Progenitor cell of endocrine pancreas (in vitro differentiated cells): ENCODE results near the gene DEFB131B. TPM values are rescaled to one million over a fixed set of nuclear protein-coding genes. Genes with fewer than 3 reads are reported as not detected.
A peak's percentile ranks its signal among the peaks of the same experiment; 100 is the strongest.

Source experiments
- DNase-seq: peaks from one replicate; pipeline ENCODE4 v3.0.0; 2021; ENCODE audit warnings: low spot score; ENCODE audit not compliant: unreplicated experiment
- H3K27ac Mint-ChIP-seq: 2 replicates; pipeline ENCODE4 v1.8.0; 2021; ENCODE audit warnings: mild to moderate bottlenecking, moderate library complexity, mixed read lengths
- H3K27me3 Mint-ChIP-seq: 2 replicates; pipeline ENCODE4 v1.8.0; 2021; ENCODE audit warnings: mixed read lengths
- H3K36me3 Mint-ChIP-seq: 2 replicates; pipeline ENCODE4 v1.8.0; 2022; ENCODE audit warnings: mixed read lengths; ENCODE audit not compliant: insufficient read depth
- H3K4me1 Mint-ChIP-seq: 2 replicates; pipeline ENCODE4 v1.8.0; 2021; ENCODE audit warnings: low read depth, mixed read lengths
- H3K4me3 Mint-ChIP-seq: 2 replicates; pipeline ENCODE4 v1.8.0; 2021; ENCODE audit warnings: low read depth, mild to moderate bottlenecking, moderate library complexity, mixed read lengths
- H3K9me3 Mint-ChIP-seq: 2 replicates; pipeline ENCODE4 v1.8.0; 2021; ENCODE audit warnings: low read depth, mixed read lengths
- total RNA-seq: library from RNA; stranded (reverse); gene quantifications from 2 replicates; pipeline ENCODE4 v1.2.1, GENCODE V29; 2021
- TF ChIP-seq, protein P1 (sequence below): fragments of 200-600 bp; sonication (generic); IDR thresholded peaks from one replicate; pipeline ENCODE4 v1.5.0; 2021; ENCODE audit warnings: antibody characterized with exemption, mild to moderate bottlenecking; ENCODE audit not compliant: unreplicated experiment

DEFB131B gene
- total RNA-seq, 1 donor from 2014 or later = not detected

DNA sequence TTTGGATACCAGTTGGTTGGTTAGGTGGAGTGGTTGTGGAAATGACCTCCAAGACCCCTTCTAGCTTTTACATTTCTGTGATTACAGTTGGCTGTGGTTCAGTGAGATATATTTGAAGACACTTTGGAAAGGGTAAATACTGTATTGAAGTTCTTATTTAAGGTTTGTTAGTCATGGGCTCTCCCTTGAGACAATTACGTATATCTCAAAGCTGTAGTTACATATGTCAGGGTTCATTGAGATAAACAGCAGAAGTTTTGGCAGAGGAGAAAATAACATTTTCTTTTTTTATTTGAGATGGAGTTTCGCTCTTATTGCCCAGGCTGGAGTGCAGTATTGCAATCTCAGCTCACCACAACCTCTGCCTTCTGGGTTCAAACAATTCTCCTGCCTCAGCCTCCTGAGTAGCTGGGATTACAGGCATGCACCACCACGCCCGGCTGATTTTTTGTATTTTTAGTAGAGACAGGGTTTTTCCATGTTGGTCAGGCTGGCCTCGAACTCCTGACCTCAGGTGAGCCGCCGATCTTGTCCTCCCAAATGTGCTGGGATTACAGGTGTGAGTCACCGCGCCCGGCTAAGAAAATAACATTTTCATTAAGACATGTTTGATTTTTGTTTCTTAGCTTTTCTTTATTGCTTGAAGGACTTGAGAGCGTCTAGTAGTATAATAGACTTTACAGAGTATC lies 52.4 kb downstream of the DEFB131B start:
- TF ChIP-seq, protein P1, sequence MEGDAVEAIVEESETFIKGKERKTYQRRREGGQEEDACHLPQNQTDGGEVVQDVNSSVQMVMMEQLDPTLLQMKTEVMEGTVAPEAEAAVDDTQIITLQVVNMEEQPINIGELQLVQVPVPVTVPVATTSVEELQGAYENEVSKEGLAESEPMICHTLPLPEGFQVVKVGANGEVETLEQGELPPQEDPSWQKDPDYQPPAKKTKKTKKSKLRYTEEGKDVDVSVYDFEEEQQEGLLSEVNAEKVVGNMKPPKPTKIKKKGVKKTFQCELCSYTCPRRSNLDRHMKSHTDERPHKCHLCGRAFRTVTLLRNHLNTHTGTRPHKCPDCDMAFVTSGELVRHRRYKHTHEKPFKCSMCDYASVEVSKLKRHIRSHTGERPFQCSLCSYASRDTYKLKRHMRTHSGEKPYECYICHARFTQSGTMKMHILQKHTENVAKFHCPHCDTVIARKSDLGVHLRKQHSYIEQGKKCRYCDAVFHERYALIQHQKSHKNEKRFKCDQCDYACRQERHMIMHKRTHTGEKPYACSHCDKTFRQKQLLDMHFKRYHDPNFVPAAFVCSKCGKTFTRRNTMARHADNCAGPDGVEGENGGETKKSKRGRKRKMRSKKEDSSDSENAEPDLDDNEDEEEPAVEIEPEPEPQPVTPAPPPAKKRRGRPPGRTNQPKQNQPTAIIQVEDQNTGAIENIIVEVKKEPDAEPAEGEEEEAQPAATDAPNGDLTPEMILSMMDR = no peak
- H3K4me1 Mint-ChIP-seq = peaks cover 22% of the 10 kb centered on the region
- no peak overlapping the region for H3K27ac Mint-ChIP-seq

DNA sequence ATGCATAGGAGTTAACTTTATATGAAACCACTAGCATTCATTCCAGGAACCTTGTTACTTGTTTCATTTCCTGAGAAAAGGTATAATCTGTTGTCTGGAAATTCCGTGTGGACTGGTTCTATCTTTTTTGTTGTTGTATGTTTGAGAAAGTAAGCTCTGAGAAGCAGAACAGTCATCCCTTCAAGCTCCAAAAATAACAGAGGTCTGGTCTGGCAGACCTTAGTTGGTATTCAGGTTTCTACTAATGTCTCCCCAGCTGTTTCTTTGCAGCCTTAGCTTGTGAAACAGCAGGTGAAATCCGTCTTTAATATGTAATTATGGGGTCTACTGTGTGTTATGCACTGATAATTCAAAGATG lies 53.0 kb downstream of the DEFB131B start:
- Mint-ChIP-seq H3K27me3 (no peaks in the 10 kb centered on the region), H3K9me3 (no peaks in the 10 kb centered on the region), H3K36me3 (no peaks in the 10 kb centered on the region), H3K4me3 (peak overlapping the region; percentile 97), H3K4me1 (peaks cover 22% of the 10 kb centered on the region), H3K27ac (no peak overlapping the region)
- DNase-seq = no peak
- TF ChIP-seq, protein P1 = no peak

More for the DNA sequence above, 52.4 kb downstream of the DEFB131B start:
- Mint-ChIP-seq H3K9me3 (no peaks in the 10 kb centered on the region), H3K4me3 (peak overlapping the region; percentile 97), H3K27me3 (no peaks in the 10 kb centered on the region), H3K36me3 (no peaks in the 10 kb centered on the region)
- no peak for DNase-seq

DNA sequence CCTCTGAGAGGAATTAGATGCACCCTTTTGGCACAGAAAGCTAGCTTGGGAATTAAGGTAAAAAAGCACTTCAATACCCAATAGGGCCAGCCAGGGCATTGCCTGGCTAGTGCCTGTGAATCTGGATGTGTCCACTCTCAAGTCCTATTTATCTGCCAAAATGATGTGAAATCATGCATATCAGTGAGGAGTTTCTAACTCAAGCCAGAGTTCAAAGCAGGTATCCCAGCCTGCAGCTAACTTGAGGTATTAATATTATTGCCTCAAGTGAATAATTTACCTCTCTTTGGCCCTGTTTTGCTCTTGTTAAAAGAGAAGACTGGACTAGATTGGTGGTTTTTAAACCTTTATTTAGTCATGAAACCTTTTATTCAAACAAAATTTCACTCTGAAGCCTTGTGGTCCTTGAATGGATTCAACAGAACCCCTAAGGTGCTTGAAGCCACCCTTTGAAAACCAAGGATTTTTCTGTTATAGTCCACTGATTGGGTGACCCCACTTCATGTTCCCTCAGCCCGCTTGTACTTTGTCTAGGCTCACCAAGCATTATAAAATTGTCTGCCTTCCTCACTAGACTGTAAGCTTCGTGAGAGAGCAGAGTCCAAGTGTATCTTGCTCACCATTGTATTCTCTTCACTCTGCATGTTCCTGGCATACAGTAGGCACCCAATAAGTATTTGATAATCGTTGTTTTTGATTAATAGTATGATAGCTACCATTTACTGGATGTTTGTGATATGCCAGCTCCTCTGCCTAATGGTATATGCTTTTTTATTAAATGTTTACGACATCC lies 55.1 kb downstream of the DEFB131B start:
- no peaks in the 10 kb centered on the region for H3K27me3 Mint-ChIP-seq
- H3K9me3 Mint-ChIP-seq = no peaks in the 10 kb centered on the region
- no peak overlapping the region for H3K4me3 Mint-ChIP-seq
- H3K27ac Mint-ChIP-seq = no peak overlapping the region
- DNase-seq = no peak
- TF ChIP-seq, protein P1 = no peak
- H3K36me3 Mint-ChIP-seq = peaks cover 1% of the 10 kb centered on the region
- H3K4me1 Mint-ChIP-seq = peaks cover 14% of the 10 kb centered on the region

Other genes starting within 250 kb of the DEFB131B start
- gene DEFB108B, start 45.3 kb upstream of the DEFB131B start, total RNA-seq = not detected in 2 replicates
- gene XNDC1N, start 50.1 kb downstream of the DEFB131B start, total RNA-seq = 12.3 and 13.9 TPM in 2 replicates
- gene RNF121, start 50.6 kb downstream of the DEFB131B start, total RNA-seq = 50.1 and 59.6 TPM in 2 replicates
- 19.8 and 20.1 TPM in 2 replicates for gene IL18BP, start 120.5 kb downstream of the DEFB131B start, total RNA-seq
- gene NUMA1, start 202.1 kb downstream of the DEFB131B start, total RNA-seq = 238 and 255 TPM in 2 replicates
- gene LRRC51, start 202.4 kb downstream of the DEFB131B start, total RNA-seq = 12.4 and 14.9 TPM in 2 replicates
- gene LAMTOR1, start 224.8 kb downstream of the DEFB131B start, total RNA-seq = 84.9 and 85.4 TPM in 2 replicates
- gene TOMT, start 227.5 kb downstream of the DEFB131B start, total RNA-seq = not detected in 2 replicates
- gene ANAPC15, start 234.2 kb downstream of the DEFB131B start, total RNA-seq = 56.1 and 61.3 TPM in 2 replicates